HK-2 (cell line): ENCODE results near the gene BRI3.

ENCODE experiments used
- DNase-seq: peaks from one replicate; pipeline ENCODE4 v3.0.0-alpha.2; 2018; ENCODE audit not compliant: unreplicated experiment

Gene BRI3

DNA sequence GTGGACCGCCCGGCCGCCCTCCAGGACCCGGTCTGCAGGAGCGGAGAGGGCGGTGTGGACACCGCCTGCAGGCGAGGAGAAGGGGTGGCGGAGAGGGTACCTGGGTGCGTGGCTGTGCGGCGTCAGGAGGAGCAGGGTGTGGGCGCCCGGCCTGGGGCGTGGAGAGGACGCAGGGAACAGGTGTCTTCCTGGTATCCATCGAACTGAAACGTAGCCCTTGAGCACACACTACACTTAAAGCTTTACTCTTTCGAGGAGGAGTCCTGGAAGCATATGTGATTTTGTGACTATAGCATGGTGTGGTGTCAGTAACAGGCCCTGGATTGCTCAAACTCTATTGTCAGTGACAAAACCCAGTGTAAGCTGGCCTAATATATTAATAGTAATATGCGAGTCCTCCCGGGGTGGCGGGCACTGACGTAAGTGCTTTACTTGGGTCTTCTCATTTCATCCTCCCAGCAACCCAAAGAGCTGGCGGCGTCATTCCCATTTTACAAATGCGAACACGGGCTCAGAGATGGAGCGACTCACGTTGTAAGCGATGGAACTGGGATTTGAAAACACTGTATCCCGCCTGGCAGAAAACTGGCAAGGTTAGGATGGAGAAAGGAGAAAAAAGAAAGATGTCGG, 28.9 kb upstream of the BRI3 start:
- no peak for DNase-seq

DNA sequence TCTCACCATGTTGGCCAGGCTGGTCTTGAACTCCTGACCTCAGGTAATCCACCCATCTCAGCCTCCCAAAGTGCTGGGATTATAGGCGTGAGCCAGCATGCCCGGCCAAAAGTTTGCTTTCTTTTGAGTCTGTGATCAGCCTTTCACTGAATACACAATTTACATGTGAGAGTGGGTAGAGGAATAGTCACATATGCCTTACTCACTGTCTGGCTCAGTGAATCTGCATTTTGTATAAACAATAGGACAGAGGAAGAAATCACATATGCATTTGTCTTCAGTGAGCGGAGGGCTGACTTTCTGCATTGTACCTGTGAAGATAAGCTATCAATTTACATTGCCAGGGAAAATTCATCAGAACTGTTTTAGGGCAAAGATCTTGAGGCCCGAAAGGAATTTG, 27.0 kb upstream of the BRI3 start:
- no peak for DNase-seq

DNA sequence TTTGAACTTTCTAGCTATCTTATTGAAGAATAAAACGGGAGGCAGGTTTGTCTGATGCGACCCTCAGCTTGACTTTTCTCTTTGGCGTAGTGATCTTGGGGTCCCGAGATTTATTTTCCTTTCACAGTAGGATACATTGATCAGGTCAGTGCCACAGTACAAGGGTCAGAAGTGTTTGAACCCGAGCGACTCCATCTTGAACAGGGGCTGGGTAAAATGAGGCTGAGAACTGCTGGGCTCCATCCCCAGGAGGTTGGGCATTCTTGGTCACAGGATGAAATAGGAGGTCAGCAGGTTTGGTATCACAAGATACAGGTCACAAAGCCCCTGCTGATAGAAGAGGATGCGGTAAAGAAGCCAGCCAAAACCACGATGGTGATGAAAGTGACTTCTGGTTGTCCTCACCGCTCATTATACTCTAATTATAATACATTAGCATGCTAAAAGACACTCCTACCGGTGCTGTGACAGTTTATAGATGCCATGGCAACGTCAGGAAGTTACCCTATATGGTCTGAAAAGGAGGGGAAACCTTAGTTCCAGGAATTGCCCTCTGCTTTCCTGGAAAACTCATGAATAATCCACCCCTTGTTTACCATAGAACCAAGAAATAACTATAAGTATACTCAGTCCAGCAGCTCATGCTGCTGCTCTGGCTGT, 26.4 kb upstream of the BRI3 start:
- no peak for DNase-seq

DNA sequence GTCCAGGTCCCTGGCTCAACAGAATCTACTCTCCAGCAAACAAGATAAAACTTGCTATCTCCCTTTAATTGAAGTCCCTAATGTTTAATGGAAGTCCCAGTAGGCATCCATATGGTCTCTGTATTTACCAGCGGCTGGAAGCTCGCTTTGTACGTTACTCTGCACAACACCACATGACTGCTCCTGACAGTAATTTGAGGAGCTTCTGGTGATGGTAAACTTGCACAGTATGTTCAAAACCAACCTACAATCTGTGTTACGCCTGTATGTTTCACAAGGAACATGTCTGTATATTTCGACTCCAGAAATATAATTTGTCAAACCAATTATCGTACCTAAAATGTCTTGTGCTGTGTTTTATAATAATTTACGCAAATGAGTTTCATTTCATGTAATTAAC, 25.1 kb upstream of the BRI3 start:
- DNase-seq, result no peak

DNA sequence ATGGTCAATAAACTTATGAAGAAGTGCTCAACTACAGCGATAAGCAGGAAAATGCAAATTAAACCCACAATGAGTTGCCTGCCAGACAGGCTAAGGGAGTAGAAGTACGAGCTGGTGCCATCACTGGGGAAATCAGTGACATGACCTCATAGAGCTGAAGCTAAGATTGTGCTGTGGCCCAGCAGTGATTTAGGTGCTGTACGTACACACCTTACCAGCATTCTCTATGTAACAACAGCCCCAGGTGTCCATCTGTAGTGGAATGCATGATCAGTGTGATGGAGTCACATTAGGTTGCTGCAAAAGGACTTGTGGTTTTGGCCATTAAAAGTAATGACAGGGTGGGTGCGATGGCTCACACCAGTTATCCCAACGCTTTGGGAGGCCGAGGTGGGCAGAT, 23.8 kb upstream of the BRI3 start:
- no peak for DNase-seq

DNA sequence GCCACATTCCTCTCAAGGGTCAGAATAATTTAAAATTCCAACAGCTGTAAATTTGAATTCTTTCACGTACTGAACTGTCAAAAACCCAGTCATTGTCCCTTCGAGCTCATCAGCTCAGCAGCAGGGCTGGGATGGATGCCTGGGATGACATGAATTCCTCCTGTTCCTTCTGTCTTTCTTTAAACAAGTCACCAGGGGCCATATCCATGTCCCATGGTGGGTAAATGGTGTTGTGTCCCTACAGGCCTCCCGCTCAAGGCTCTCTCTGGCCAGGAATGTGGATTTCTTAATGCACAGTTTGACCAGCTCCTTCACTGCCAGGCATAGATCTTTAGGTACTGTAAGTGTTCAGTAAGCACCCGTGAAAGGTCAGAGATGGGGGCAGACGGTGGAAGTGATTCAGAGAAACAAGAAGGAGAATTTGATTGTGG, 15.6 kb upstream of the BRI3 start:
- DNase-seq, result no peak

DNA sequence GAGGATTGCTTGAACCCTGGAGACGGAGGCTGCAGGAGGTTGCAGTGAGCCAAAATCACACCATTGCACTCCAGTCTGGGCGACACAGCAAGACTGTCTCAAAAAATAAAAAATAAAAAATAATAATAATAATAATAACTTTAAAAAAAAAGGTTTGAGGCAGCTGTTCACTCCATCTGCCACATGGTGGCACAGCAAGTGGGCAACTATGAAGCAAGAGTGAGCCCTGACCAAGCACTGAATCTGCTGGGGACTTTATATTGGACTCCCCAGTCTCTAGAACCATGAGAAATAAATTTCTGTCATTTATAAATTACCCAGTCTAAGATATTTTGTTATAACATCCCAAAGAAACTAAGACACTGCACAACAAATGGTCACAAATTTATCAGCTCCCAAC, 14.6 kb upstream of the BRI3 start:
- no peak for DNase-seq

DNA sequence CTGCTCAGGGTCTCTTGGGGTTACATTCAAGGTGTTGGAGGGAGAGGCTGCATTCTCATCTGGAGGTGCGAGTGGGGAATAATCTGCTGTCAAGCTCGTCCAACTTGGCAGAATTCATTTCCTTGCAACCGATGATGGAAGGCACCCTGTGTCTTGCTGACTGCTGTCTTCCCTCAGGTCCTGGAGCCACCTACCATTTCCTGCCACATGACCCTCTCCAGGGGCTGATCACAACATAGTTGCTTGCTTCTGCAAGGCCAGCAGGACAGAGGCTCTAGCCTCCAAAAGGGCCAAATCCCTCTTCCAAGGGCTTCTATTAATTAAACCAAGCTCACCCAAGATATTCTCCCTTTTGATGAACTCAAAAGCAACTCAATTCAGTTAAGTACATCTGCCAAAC, 14.2 kb upstream of the BRI3 start:
- no peak for DNase-seq

DNA sequence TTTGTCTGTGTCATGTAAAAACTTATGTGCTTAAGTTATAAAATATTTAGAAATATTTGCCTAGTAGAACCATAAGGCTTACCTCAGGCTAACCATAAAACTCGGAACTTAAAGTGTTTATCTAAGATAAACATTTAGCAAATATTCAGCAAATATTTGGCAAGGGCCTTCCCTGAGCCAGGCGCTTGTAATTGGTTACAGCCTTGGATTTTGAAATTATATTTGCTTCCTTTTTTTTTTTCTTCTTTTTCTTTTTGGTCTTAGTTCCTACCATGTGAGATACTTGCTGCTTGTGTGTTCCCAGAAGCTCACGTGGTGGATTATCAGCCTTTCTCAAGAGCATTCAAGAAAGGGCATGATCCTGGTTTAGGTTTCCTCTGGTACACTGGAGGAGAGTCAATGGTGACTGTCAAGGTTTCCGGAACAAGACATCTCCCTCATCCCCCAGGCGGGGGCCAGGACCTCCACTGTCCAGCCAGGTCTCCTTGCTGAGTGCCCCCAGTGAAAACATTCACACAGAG, 5.2 kb upstream of the BRI3 start:
- DNase-seq, result no peak

DNA sequence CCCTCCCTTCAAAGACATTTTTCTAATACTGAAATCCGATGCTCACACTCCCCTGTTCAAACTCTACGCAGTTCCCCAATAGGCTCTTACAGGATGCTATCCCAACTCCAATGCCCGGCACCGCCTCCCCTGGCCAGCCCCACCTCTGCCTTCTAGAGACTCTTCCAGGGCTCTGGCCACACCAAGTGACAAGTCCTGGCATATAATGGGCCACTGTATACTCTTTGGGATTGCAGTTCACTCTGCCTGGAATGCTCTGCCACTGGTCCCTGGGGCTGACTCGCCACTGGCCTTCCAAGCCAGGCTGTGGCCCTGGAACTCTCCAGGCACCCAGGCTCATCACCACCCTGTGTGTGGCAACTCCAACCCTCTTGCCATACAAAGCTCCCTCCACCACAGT, 3.1 kb upstream of the BRI3 start:
- DNase-seq, result no peak

DNA sequence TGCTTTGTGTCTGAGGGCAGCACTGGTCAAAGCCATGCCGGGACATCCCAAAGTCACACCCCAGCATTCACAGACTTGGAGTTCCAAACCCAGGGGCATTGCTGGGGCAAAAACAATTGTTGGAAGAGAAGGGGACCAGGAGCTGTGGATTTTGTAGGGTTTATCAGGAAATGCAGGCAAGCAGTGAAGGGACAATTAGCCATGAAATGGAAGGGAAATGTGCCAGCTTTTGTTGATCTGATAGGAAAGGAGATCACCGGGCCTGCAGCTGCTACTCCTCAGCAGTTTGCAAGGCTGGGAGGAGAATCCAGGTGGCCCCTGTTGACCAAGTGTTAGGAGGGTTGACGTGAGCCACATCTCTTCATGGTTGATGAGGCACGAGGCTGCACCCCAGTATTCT, 2.5 kb upstream of the BRI3 start:
- DNase-seq, result no peak

DNA sequence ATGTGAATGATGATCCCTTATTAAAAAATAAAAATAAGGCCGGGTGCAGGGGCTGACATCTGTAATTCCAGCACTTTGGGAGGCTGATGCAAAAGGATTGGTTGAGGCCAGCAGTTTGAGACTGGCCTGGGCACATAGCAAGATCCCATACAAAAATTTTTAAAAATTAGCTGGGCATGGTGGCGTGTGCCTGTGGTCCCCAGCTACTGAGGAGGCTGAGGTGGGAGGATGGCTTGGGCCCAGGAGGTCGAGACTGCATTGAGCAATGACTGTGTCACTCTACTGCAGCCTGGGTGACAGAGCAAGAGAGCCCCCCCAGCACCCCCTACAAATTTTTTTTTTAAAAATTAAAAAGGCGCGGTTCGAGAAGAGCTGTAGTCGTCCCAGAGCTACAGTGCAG, 1.2 kb upstream of the BRI3 start:
- DNase-seq, result no peak

DNA sequence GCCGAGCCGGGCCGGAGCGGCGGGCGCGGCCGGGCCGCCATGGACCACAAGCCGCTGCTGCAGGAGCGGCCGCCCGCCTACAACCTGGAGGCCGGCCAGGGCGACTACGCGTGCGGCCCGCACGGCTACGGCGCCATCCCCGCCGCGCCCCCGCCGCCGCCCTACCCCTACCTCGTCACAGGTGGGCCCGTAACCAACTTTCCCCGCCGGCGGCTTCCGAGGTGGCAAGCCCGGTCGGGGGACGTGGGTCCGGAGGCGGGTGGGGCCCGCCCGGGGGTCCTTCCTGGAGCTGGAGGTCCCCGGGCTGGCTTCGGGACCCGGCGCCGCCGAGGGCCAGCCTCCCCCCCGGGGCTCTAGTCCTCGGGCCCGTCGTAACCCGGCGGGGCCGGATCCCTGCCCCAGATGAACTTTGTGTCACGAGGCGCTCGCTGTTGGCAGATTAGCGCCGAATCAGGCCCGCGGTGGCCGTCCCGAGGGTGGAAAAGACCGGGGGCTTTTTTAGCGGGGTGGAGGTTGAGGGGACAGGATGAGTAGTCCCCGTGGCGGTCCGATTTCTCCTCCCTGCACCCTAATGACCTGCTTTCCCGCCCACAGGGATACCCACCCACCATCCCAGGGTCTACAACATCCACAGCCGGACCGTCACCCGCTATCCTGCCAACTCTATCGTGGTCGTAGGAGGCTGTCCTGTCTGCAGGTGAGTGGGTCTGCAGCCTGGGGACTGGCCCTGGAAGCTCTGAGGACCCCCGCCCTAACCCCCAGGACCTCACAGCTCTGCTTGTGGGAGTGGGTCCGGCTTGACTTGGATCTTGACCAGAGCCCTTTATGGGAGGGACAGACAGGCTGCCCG, 496 bp downstream of the BRI3 start:
- no peak for DNase-seq

DNA sequence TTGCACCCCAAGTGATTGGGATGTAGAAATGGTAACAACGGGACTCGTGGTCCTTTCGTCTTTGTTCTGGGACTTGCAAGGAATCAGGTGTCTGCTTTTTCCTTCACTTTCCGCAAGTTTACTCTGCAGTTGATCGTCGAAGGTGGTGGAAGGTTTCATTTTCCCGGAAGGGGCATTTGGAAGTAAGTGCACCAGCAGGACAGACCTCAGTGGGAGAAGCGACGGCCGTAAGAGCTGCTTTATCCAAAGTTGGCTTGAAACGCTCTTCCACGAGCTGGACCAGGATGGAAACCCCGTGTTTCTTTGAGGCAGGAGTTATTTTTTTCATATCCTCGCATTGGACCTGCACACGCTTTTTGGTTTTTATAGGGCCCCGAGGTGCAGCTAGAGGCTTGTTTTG, 1.2 kb downstream of the BRI3 start:
- DNase-seq, result no peak

DNA sequence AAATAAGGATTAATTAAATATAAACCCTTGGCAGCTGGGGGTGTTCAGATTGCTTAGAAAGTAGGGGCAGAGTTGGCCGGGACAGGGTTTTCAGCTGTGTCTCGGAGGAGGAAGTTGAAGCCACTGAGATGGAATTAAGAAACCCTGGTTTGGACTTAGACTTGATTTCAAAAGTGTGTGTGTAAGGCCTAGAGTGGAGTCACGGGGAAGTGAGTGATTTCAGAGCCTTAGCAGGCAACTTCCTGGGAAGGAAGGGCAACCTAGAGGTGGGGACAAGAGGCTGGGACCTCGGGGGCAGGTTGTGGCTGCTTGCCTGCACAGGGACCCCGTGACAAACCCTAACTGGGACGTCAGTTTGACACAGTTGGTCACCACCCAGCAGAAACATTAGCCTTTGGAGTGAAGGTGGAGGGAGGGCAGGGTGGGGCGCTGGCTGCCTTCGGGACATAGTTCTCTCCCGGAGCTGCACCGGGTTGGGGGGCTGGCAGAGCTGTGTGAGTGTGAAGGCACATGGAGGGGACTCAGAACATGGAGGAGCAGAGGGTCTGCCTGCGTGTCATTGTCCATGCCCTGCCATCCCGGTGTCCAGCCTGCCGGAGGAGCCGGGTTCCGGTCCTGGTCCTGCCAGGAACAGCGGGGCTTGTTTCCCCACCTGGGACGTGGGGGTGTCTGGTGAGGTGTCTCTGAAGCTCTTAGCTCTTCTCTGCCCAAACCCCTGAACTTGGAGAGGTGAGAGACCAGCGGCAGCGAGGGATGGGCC, 1.8 kb downstream of the BRI3 start:
- DNase-seq, result peak; percentile 59

DNA sequence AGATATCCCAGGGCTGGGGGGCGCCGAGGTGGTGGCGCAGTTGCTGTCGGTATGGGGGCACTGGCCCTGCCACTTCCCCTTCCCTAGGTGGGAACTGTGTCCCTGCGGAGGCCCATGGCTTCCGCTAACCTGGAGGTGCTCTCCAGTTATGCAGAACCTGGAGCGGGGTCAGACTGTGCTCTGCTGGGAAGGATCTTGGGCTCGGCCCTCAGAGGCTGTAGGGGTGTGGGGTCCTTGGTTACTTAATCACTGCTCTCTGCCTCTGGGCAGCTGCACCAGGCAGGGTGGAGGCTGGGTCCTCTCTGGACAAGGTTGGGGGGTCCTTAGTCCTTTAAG, 2.4 kb downstream of the BRI3 start:
- DNase-seq, result peak; percentile 39

DNA sequence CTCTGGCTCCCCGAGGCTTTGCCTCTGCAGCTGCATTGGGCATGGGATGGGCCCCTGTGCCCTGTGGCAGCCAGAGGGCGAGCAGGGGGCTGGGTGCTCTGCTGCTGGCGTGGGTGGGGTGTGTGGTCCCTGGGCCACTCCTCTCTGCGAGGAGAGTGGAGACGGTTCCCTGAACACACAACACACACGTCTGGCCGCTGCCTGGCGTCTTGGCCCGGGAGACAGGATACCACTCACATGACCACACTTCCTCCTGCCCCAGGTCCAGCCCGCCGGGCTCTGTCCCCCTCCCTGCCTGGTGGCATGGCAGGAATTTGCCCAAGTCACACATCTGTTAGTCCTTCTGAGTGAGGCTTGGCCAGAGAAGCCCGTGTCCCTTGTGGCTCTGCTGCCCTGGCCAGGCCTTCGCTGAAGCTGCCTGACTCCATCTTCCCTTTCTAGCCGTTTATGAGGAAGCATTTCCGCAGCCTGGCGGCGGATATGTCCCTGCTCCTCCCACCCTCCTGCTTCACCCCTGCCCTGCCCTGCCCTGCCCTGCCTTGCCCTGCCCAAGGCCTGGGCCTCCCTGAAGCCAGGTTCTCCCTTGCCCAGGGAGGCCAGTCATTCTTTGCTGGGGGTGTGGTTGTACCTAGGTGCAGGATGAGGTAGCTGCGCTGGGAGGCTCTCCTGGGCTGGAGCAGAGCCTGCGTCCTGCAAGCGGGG, 3.0 kb downstream of the BRI3 start:
- peak; percentile 93 for DNase-seq

DNA sequence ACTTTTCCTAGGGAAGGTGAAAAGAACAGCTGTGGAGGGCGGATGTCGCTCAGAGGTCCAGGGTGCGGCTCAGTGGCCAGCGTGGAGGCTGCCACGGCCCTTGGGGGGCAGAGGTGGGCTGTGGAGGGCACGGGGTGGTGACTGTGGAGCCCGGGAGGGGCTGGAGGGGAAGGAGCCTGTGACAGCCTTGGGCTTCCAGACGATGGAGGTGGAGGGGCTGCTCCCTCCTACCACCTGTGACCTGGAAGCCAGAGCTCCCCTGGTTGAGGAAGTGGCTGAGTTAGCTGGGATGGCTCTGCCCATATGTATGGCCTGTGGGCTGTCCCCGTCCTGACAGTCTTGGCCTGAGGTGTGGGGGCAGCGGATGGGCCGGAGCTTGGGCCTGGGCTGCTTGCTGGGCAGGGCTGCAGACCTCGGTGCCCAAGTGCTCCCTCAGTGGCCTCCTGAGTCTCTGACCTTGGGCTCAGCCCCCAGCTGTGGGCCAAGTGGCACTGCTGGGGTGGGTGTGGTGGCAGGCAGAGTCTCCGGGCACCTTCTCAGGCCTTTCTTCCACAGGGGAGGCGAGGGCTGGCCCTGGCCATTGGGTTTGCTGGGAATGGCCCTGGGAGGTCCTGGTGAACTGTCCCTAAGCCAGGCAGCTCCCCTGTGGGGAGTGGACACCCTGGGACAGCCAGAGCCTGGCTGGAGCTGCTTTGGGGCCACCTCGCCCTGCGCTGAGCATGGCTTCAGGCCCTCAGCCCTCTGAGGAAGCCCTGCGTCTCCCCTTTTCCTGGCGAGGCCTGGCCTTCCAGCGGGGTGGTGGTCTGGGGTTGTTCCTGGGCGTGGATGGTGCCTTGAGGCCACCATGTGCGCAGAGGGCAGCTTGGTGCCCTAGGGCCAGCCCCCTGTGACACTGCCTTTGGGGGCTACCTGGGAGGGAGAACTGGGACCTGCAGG, 3.9 kb downstream of the BRI3 start:
- no peak for DNase-seq

DNA sequence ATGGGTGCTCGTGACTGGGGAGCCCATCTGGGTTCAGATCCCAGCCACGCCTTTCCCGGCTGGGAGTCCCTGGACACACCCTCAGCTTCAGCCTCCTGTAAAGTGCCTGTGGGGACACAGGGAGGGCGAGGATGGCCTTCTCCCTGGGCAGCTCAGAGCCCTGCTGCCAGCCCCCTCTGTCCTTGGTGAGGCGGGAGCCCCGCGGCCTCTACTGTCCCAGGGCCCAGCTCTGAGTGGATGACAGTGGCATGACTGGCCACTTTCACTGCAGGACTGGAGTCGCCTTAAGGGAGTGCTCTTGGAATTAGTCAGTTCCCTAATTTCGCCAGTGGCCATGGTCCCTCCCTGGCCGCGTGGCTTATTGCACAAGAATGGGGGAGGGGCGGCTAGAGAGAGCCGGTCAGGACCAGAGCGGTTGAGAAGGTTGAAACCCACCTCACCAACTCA, 4.6 kb downstream of the BRI3 start:
- peak; percentile 59 for DNase-seq

DNA sequence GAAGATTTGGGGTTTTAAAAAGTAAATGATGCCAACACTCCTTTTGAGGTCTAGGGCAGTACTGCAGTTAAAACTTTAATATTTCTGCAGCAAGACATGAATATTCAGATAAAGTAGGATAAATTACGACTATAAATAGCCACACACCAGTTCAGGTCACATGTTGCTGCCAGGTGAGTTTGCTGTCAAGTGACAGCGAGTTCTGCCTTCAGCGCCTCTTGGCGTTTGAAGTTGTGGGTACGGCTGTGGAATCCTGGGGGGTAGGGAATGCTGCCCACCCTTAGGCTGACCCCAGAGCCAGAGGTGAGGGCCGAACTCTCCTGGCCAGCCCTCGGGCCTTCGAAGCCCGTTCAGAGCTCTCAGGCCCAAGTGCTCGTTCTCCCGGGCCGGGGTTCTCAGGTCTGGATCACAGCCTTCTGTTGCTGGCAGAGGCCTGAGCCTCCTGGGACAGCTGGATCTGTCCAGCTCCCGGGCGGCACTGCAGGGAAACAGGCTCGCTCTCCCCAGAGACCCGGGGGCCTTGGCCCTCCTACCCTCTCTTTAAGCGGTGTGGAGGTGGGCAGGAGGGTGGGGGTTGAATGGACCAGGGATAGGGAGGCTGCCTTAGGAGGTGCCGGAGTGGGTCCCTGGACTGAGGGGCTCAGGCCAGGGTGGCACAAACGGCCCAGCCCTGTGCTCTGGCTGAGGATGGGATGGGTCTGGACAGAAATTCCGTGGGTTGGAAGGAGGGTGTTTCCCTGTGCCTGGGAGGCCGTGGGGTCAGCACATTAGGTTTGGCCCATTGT, 5.4 kb downstream of the BRI3 start:
- no peak for DNase-seq
